K562 (cell line): ENCODE measurements around the gene SETD1B. TPM values are rescaled to one million over a fixed set of nuclear protein-coding genes. Genes with fewer than 3 reads are reported as not detected.
A peak's percentile ranks its signal among the peaks of the same experiment; 100 is the strongest.

ENCODE experiments used
- ATAC-seq: fragments of 200-7000 bp; cut with Tn5 transposase; 3 replicates; pipeline ENCODE4 v1.9.1; 2020; ENCODE audit warnings: moderate library complexity
- BruUV-seq: library from RNA; stranded (reverse); fragments of 400-500 nt; replicated peaks from 2 replicates; lab custom pipeline; 2021; lab: Mats Ljungman, UMichigan
- CTCF ChIA-PET: fragments of 300-600 bp; formaldehyde crosslinking; extraction: SDS; loops from one replicate; lab custom pipeline; 2021; ENCODE audit warnings: low intra/inter-chr PET ratio; lab: Yijun Ruan, JAX
- POLR2A ChIA-PET: fragments of 300-600, 350-650 bp; sonication (Branson Sonifier 250); formaldehyde crosslinking; extraction: SDS; loops from one replicate; lab custom pipeline; 2021; ENCODE audit warnings: antibody characterized with exemption, inconsistent platforms; lab: Yijun Ruan, JAX
- DNase-seq, 4 experiments: peaks; one replicate each; pipeline versions ENCODE4 v3.0.0 to v3.0.0-alpha.2; 2011 to 2018; ENCODE audit warnings: low spot score in 3 of 4, mixed read lengths in 3 of 4; ENCODE audit errors: extremely low read depth in 1 of 4
- FAIRE-seq: peaks from 2 replicates; lab custom pipeline; 2011; peaks lifted over from hg19 to GRCh38; lab: Jason Lieb, UNC
- H2AFZ ChIP-seq: 2 replicates; pipeline ENCODE4 v1.6.0; 2011; ENCODE audit warnings: low read depth, low read length, control low read depth, inconsistent platforms
- H3K27ac ChIP-seq: fragments of 200-600 bp; 3 replicates; pipeline ENCODE4 v1.8.0; 2011; ENCODE audit warnings: low read depth, mild to moderate bottlenecking, control low read depth, inconsistent platforms, low read length, moderate library complexity, mixed read lengths; ENCODE audit errors: extremely low read depth
- H3K27me3 ChIP-seq, 2 experiments: fragments of 300-600 bp in 1 of 2; 2 replicates in 1 of 2; 3 replicates in 1 of 2; pipeline versions ENCODE4 v1.6.0 to v1.8.0; 2011; ENCODE audit warnings: inconsistent platforms in 2 of 2, low read length in 2 of 2, mild to moderate bottlenecking in 1 of 2, mixed read lengths in 1 of 2, moderate library complexity in 1 of 2; ENCODE audit not compliant: control insufficient read depth in 2 of 2, insufficient read depth in 2 of 2
- H3K36me3 ChIP-seq: fragments of 300-600 bp; 3 replicates; pipeline ENCODE4 v1.8.0; 2011; ENCODE audit warnings: mild to moderate bottlenecking, low read length, inconsistent platforms; ENCODE audit not compliant: control insufficient read depth, insufficient read depth
- H3K4me1 ChIP-seq, 2 experiments: fragments of 200-600 bp in 1 of 2; replicated peaks in 1 of 2; 2 replicates in 1 of 2; 3 replicates in 1 of 2; pipeline versions ENCODE4 v1.5.1 to v1.8.0; 2011; ENCODE audit warnings: inconsistent platforms in 2 of 2, low read length in 2 of 2, mild to moderate bottlenecking in 1 of 2, mixed read lengths in 1 of 2, moderate library complexity in 1 of 2; ENCODE audit not compliant: control insufficient read depth in 2 of 2, insufficient read depth in 2 of 2
- H3K4me2 ChIP-seq: 2 replicates; pipeline ENCODE4 v1.6.1; 2011; ENCODE audit warnings: low read length, control low read depth, inconsistent platforms, mixed read lengths; ENCODE audit not compliant: insufficient read depth
- H3K4me3 ChIP-seq: fragments of 200-600 bp; sonication (generic), shearing (Covaris generic); 2 replicates; pipeline ENCODE4 v1.5.1; 2016; ENCODE audit warnings: control low read depth, inconsistent platforms
- H3K79me2 ChIP-seq: fragments of 200-600 bp; 3 replicates; pipeline ENCODE4 v1.8.0; 2011; ENCODE audit warnings: low read length, inconsistent platforms; ENCODE audit not compliant: control insufficient read depth, insufficient read depth
- H3K9ac ChIP-seq, 2 experiments: 2 replicates each; pipeline versions ENCODE4 v1.6.0 to v1.6.1; 2011; ENCODE audit warnings: low read depth in 2 of 2, low read length in 2 of 2, control low read depth in 1 of 2, inconsistent platforms in 1 of 2, mild to moderate bottlenecking in 1 of 2, mixed read lengths in 1 of 2; ENCODE audit not compliant: insufficient read depth in 1 of 2
- H3K9me1 ChIP-seq: one replicate; pipeline ENCODE4 v1.6.0; 2011; ENCODE audit warnings: inconsistent platforms, mild to moderate bottlenecking, low read length, moderate library complexity; ENCODE audit not compliant: control insufficient read depth, insufficient read depth
- H3K9me3 ChIP-seq: replicated peaks from 2 replicates; pipeline ENCODE4 v1.5.1; 2011; ENCODE audit warnings: low read depth, low read length, inconsistent platforms; ENCODE audit not compliant: control insufficient read depth, insufficient read depth
- H4K20me1 ChIP-seq: replicated peaks from 2 replicates; pipeline ENCODE4 v1.6.1; 2011; ENCODE audit warnings: low read length, inconsistent platforms, mixed read lengths; ENCODE audit not compliant: control insufficient read depth, insufficient read depth
- CC2D1A ChIP-seq: fragments of 450-650 bp; IDR thresholded peaks from 2 replicates; pipeline ENCODE4 v1.6.1; 2017; ENCODE audit warnings: mild to moderate bottlenecking
- CHCHD3 ChIP-seq: fragments of 250-450 bp; sonication (Bioruptor Pico); IDR thresholded peaks from 2 replicates; pipeline ENCODE4 v2.1.2; 2022; ENCODE audit warnings: mild to moderate bottlenecking
- JUN ChIP-seq, 2 experiments: sonication (generic) in 1 of 2; formaldehyde crosslinking in 1 of 2; IDR thresholded peaks; 2 replicates each; pipeline versions ENCODE4 v1.6.1 to v1.8.0; 2012 to 2022; ENCODE audit warnings: borderline replicate concordance in 2 of 2, mild to moderate bottlenecking in 2 of 2, improper control_type of control experiment in 1 of 2, low read depth in 1 of 2, low read length in 1 of 2, missing genetic modification reagents in 1 of 2
- KAT8 ChIP-seq: fragments of 450-650 bp; IDR thresholded peaks from 2 replicates; pipeline ENCODE4 v1.6.1; 2016; ENCODE audit warnings: low read depth, mild to moderate bottlenecking
- RAD21 ChIP-seq, 2 experiments: fragments of 250-450 bp in 1 of 2; fragments of 450-650 bp in 1 of 2; sonication (Bioruptor Pico) in 1 of 2; formaldehyde crosslinking in 1 of 2; IDR thresholded peaks in 1 of 2; conservative IDR thresholded peaks in 1 of 2; 2 replicates each; pipeline versions ENCODE4 v1.4.0 to v1.8.0; 2020 to 2022; ENCODE audit warnings: mild to moderate bottlenecking in 2 of 2, moderate library complexity in 1 of 2
- RB1 ChIP-seq: fragments of 450-650 bp; IDR thresholded peaks from 2 replicates; pipeline ENCODE4 v1.6.1; 2017; ENCODE audit warnings: low read depth, mild to moderate bottlenecking
- ZBTB1 ChIP-seq: sonication (generic); formaldehyde crosslinking; IDR thresholded peaks from 2 replicates; pipeline ENCODE4 v1.8.1; 2023; ENCODE audit warnings: missing genetic modification reagents, low read depth, mild to moderate bottlenecking, borderline replicate concordance
- ZBTB40 ChIP-seq, 2 experiments: fragments of 450-650 bp in 1 of 2; sonication (generic) in 1 of 2; formaldehyde crosslinking in 1 of 2; IDR thresholded peaks; 2 replicates each; pipeline versions ENCODE4 v1.7.1 to v1.9.0; 2016 to 2022; ENCODE audit warnings: inconsistent platforms in 1 of 2, mild to moderate bottlenecking in 1 of 2, missing genetic modification reagents in 1 of 2
- ZNF311 ChIP-seq: fragments of 250-450 bp; sonication (Bioruptor Pico); IDR thresholded peaks from 2 replicates; pipeline ENCODE4 v1.4.0; 2020; ENCODE audit warnings: mild to moderate bottlenecking, moderate library complexity
- ZNF764 ChIP-seq: fragments of 250-450 bp; sonication (Bioruptor Pico); IDR thresholded peaks from 2 replicates; pipeline ENCODE4 v1.4.0; 2020; ENCODE audit warnings: low read depth, mild to moderate bottlenecking, moderate library complexity
- WGBS: fragments of 100-300 bp; shearing (Covaris generic); methylation state at CpG from one replicate; pipeline ENCODE4 v1.1.6; 2016; ENCODE audit warnings: low coverage, mixed read lengths; ENCODE audit not compliant: insufficient coverage; ENCODE audit errors: missing lambda C conversion rate; 5-methylcytosine and 5-hydroxymethylcytosine counted together
- in situ Hi-C: fragments of 300-500 bp; cut with MboI; formaldehyde crosslinking; loops from 4 replicates; pipeline ENCODE4 v1.15.0; 2018; ENCODE audit warnings: inconsistent platforms, mixed read lengths
- intact Hi-C: fragments of 100-400 bp; cut with micrococcal nuclease; formaldehyde crosslinking; loops from 2 replicates; pipeline ENCODE4 v1.14.2; 2022
- polyA plus RNA-seq, 8 experiments: library from polyadenylated mRNA; depleted of rRNA in 4 of 8; stranded (reverse) in 5 of 8; unstranded in 3 of 8; fragments of >200 nt; fragmentation: Nextera tagmentation in 2 of 8; fragmentation: Illumina TruSeq in 1 of 8; extraction: Ambion mirVana in 2 of 8; extraction: Trizol in 1 of 8; gene quantifications; 2 replicates each; pipeline versions ENCODE4 v1.2.1 to v1.2.3, GENCODE V29; 2011 to 2014; ENCODE audit warnings: inconsistent platforms in 1 of 8, missing spikeins in 1 of 8
- total RNA-seq, 7 experiments: library from RNA; depleted of rRNA in 6 of 7; stranded (reverse); fragments of >200 nt in 6 of 7; fragmentation: Illumina TruSeq in 2 of 7; extraction: Trizol in 2 of 7; gene quantifications; 2 replicates each; pipeline versions ENCODE4 v1.2.1 to v1.2.3, GENCODE V29; 2011 to 2021; ENCODE audit warnings: low replicate concordance in 1 of 7

Gene SETD1B
- total and polyA plus RNA-seq, 9 of the 15 experiments (the other 6 are each of a cell fraction or from before 2014, with no cell fraction given): 0.48 to 26.6 (median 2.3) TPM

GRCh38 chr12:121773011-121773777 lies 30.6 kb upstream of the SETD1B start:
- Histone ChIP-seq H3K4me1 (peaks cover 14 to 51% of the 10 kb centered on the region in 2 experiments; a peak in 4 of 5 replicates), H3K9me3 (no peaks in the 10 kb centered on the region), H4K20me1 (no peaks in the 10 kb centered on the region), H3K27me3 (no peaks in the 10 kb centered on the region), H3K9me1 (no peaks in the 10 kb centered on the region), H3K4me3 (no peak overlapping the region), H3K79me2 (no peaks in the 10 kb centered on the region), H2AFZ (no peak overlapping the region; the same call in 1 of the 2 replicates), H3K27ac (no peak overlapping the region), H3K36me3 (peaks cover 23% of the 10 kb centered on the region; the same call in 2 of the 3 replicates), H3K9ac (no peak overlapping the region), H3K4me2 (no peak overlapping the region)
- ChIA-PET CTCF (interaction anchor here (0.5 to 5.1 kb wide), 5 partner anchors 73 to 1239 kb away, joined by 3 to 82 read pairs (median 4); a partner anchor contains a TSS), POLR2A (interaction anchor here (0.5 kb wide), 2 partner anchors 318 to 1709 kb away, joined by 3 read pairs; no protein-coding TSS in a partner anchor)
- ATAC-seq (peak; percentile 88), DNase-seq (peak; percentile 83 to 87 (median 86)), FAIRE-seq (peak; percentile 91)
- no TSS peak for BruUV-seq
- 49% methylated on average over 13 of the region's 14 CpGs for WGBS
- in situ Hi-C loops: no loop called here
- intact Hi-C loops: loop anchor here (1.0 kb wide), 1 partner anchor 76 kb away; no protein-coding TSS in a partner anchor
- TF ChIP-seq ZBTB40 (IDR thresholded peaks at IDR 0.05) (no peak), ZBTB40 (CRISPR knock-in tag; IDR thresholded peaks at IDR 0.05) (no peak), RAD21 (CRISPR knock-in tag; conservative IDR thresholded peaks at IDR 0.05 in 1 of 2, IDR thresholded peaks at IDR 0.05 in 1 of 2) (peak; percentile 94 to 98), CHCHD3 (CRISPR knock-in tag) (no peak), KAT8 (no peak), ZBTB1 (CRISPR knock-in tag) (no peak), ZNF764 (CRISPR knock-in tag) (no peak), JUN (IDR thresholded peaks at IDR 0.05; ENCODE audit: borderline replicate concordance, low read depth, low read length) (no peak), JUN (CRISPR knock-in tag; IDR thresholded peaks at IDR 0.05; ENCODE audit: borderline replicate concordance) (no peak), RB1 (peak; percentile 80), CC2D1A (peak; percentile 85), ZNF311 (CRISPR knock-in tag) (no peak)
